VCaP (cell line): ENCODE results near the gene SLC25A21.
A peak's percentile ranks its signal among the peaks of the same experiment; 100 is the strongest.

Source experiments
- H3K27ac ChIP-seq: fragments of 450-650 bp; 2 replicates; pipeline ENCODE4 v1.5.1; 2017
- CTCF ChIP-seq: fragments of 450-650 bp; conservative IDR thresholded peaks from 2 replicates; pipeline ENCODE4 v1.5.1; 2017; ENCODE audit warnings: mild to moderate bottlenecking, moderate library complexity

The SLC25A21 gene

GRCh38 chr14:36674659-36675058 is 497.7 kb downstream of the SLC25A21 start:
- no peak for TF ChIP-seq CTCF

GRCh38 chr14:36672095-36672494 is 500.3 kb downstream of the SLC25A21 start:
- H3K27ac ChIP-seq: peak overlapping the region; percentile 24
- TF ChIP-seq CTCF: no peak

More at GRCh38 chr14:36674659-36675058, 497.7 kb downstream of the SLC25A21 start:
- H3K27ac ChIP-seq: no peak overlapping the region

- peak overlapping the region; percentile 24 for H3K27ac ChIP-seq
- TF ChIP-seq CTCF: no peak
Observed at GRCh38 chr14:36671149-36671548, 501.3 kb downstream of the SLC25A21 start.

GRCh38 chr14:36667679-36668078 is 504.7 kb downstream of the SLC25A21 start:
- H3K27ac ChIP-seq: peak overlapping the region; percentile 94
- no peak for TF ChIP-seq CTCF

- peak overlapping the region; percentile 94 for H3K27ac ChIP-seq
- no peak for TF ChIP-seq CTCF
Observed at GRCh38 chr14:36666416-36667206, 505.8 kb downstream of the SLC25A21 start.

GRCh38 chr14:36665887-36666415 is 506.5 kb downstream of the SLC25A21 start:
- no peak for TF ChIP-seq CTCF
- peak overlapping the region; percentile 94 for H3K27ac ChIP-seq

GRCh38 chr14:36664322-36665193 is 507.8 kb downstream of the SLC25A21 start:
- TF ChIP-seq CTCF: no peak
- peak overlapping the region; percentile 94 for H3K27ac ChIP-seq
